Stomach (tissue), 9 donors: Measurements from ENCODE around the gene ANKS1B. TPM values are rescaled to one million over a fixed set of nuclear protein-coding genes. Genes with fewer than 3 reads are reported as not detected.

Experiments used
- DNase-seq, 2 donors: peaks; one replicate each; pipeline versions ENCODE4 v3.0.0 to v3.0.0-alpha.2; 2013 to 2019
- H3K27ac ChIP-seq, 5 donors: fragments of 200-600 bp in 4 of 5; sonication (generic) in 4 of 5; one replicate each; pipeline ENCODE4 v1.5.1; 2013 to 2019; ENCODE audit warnings: mild to moderate bottlenecking in 1 of 5, moderate library complexity in 1 of 5
- H3K27me3 ChIP-seq, 3 donors: fragments of 200-600 bp; sonication (generic); one replicate each; pipeline ENCODE4 v1.5.1; 2017 to 2019; ENCODE audit warnings: mixed run types in 1 of 3
- H3K36me3 ChIP-seq, 4 donors: fragments of 200-600 bp; sonication (generic); 1 replicate in 3 of 4; 2 replicates in 1 of 4; pipeline ENCODE4 v1.5.1; 2016 to 2019
- H3K4me1 ChIP-seq, 4 donors: fragments of 200-600 bp; sonication (generic); one replicate each; pipeline ENCODE4 v1.5.1; 2016 to 2019
- H3K4me3 ChIP-seq, 4 donors: fragments of 200-600 bp; sonication (generic) in 3 of 4; one replicate each; pipeline ENCODE4 v1.5.1; 2016 to 2019; ENCODE audit warnings: mild to moderate bottlenecking in 1 of 4
- H3K9me3 ChIP-seq, 4 donors: fragments of 200-600 bp; sonication (generic); one replicate each; pipeline ENCODE4 v1.5.1; 2016 to 2019
- EP300 ChIP-seq: sonication (generic); formaldehyde crosslinking; IDR thresholded peaks from one replicate; pipeline ENCODE4 v1.6.1; 2017; ENCODE audit warnings: antibody characterized with exemption
- POLR2A ChIP-seq, 4 donors: fragments of 450-650 bp; IDR thresholded peaks; one replicate each; pipeline ENCODE4 v1.6.1; 2016; ENCODE audit warnings: antibody characterized with exemption in 4 of 4, control low read depth in 2 of 4, mild to moderate bottlenecking in 1 of 4, moderate library complexity in 1 of 4
- POLR2AphosphoS5 ChIP-seq, 3 donors: sonication (generic); formaldehyde crosslinking; IDR thresholded peaks; one replicate each; pipeline ENCODE4 v1.6.1; 2016; ENCODE audit warnings: antibody characterized with exemption in 3 of 3
- WGBS, 5 donors: extraction: QIAGEN DNeasy Blood & Tissue Kit in 3 of 5; methylation state at CpG; one replicate each; pipeline versions ENCODE4 v1.1.5 to v1.1.7; 2013 to 2018; 5-methylcytosine and 5-hydroxymethylcytosine counted together
- intact Hi-C: fragments of 100-400 bp; cut with DNase I; formaldehyde crosslinking; loops from one replicate; pipeline ENCODE4 v1.15.1; 2023; ENCODE audit warnings: low total_unique reads
- polyA plus RNA-seq, 3 donors: library from polyadenylated mRNA; stranded (reverse); fragments of 200-250 nt; gene quantifications; one replicate each; pipeline ENCODE4 v1.2.3, GENCODE V29; 2013
- total RNA-seq, 5 donors: library from RNA; depleted of rRNA; stranded (reverse); fragments of >200 nt; gene quantifications; one replicate each; pipeline versions ENCODE4 v1.1.0 to v1.2.3, GENCODE V29; 2014 to 2016
- TF ChIP-seq, protein P1 (sequence below), 7 experiments: fragments of 450-650 bp in 4 of 7; fragments of 200-600 bp in 3 of 7; sonication (generic) in 3 of 7; IDR thresholded peaks; one replicate each; pipeline ENCODE4 v1.5.1; 2016 to 2019; ENCODE audit warnings: antibody characterized with exemption in 7 of 7, control low read depth in 2 of 7, mild to moderate bottlenecking in 1 of 7
- donor health status: healthy with polysubstance abuse.
- donor health status: Bipolar disorder and iron deficiency.
- donor health status: healthy.

Gene ANKS1B
- total and polyA plus RNA-seq, 8 donors = 0.73 to 26.8 (median 2.2) TPM; not detected in 2

GRCh38 chr12:99110212-99110611 is 874.5 kb downstream of the ANKS1B start:
- Histone ChIP-seq H3K4me1 (no peaks in the 10 kb centered on the region), H3K9me3 (peaks cover 0 to 3% (median 0%) of the 10 kb centered on the region in 4 donors), H3K27ac (no peak overlapping the region), H3K36me3 (no peaks in the 10 kb centered on the region), H3K27me3 (no peaks in the 10 kb centered on the region), H3K4me3 (no peak overlapping the region)
- TF ChIP-seq POLR2AphosphoS5 (IDR thresholded peaks at IDR 0.05) = no peak
- TF ChIP-seq, protein P1, sequence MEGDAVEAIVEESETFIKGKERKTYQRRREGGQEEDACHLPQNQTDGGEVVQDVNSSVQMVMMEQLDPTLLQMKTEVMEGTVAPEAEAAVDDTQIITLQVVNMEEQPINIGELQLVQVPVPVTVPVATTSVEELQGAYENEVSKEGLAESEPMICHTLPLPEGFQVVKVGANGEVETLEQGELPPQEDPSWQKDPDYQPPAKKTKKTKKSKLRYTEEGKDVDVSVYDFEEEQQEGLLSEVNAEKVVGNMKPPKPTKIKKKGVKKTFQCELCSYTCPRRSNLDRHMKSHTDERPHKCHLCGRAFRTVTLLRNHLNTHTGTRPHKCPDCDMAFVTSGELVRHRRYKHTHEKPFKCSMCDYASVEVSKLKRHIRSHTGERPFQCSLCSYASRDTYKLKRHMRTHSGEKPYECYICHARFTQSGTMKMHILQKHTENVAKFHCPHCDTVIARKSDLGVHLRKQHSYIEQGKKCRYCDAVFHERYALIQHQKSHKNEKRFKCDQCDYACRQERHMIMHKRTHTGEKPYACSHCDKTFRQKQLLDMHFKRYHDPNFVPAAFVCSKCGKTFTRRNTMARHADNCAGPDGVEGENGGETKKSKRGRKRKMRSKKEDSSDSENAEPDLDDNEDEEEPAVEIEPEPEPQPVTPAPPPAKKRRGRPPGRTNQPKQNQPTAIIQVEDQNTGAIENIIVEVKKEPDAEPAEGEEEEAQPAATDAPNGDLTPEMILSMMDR (IDR thresholded peaks at IDR 0.05) = no peak
- TF ChIP-seq POLR2A (IDR thresholded peaks at IDR 0.05) = no peak
- no peak for TF ChIP-seq EP300
- no peak for DNase-seq
- 45 to 68% (median 58%) methylated on average over 2 of the region's 2 CpGs for WGBS, 5 donors
- intact Hi-C loops = no loop called here

DNA sequence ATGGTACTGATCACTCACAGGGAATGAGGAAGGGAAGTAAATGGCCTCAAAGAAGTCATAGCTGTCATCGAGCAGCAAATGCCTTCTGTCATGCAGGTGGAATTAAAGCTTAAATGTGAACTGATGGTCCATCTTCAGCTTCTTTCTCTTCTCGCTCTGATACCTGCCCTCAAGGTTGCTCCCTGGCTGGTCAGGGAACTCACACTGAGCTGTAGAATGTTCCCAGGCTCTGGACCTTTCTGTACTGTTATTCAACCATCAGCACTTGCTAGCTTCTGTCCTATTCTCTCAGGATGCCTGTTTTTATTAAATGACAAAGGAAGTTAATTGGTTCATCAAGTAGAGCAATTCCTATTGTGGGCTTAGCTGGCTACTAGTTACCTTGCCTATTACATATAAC is 875.8 kb downstream of the ANKS1B start:
- Histone ChIP-seq H3K4me3 (no peak overlapping the region), H3K9me3 (no peaks in the 10 kb centered on the region), H3K27me3 (no peaks in the 10 kb centered on the region), H3K27ac (no peak overlapping the region), H3K4me1 (no peaks in the 10 kb centered on the region), H3K36me3 (no peaks in the 10 kb centered on the region)
- intact Hi-C loops = no loop called here
- TF ChIP-seq POLR2AphosphoS5 (IDR thresholded peaks at IDR 0.05) = no peak
- no peak for TF ChIP-seq POLR2A (IDR thresholded peaks at IDR 0.05)
- TF ChIP-seq, protein P1 (IDR thresholded peaks at IDR 0.05) = no peak
- no peak for TF ChIP-seq EP300
- no peak for DNase-seq
- 80 to 89% (median 87%) methylated on average over 2 of the region's 2 CpGs for WGBS, 5 donors

DNA sequence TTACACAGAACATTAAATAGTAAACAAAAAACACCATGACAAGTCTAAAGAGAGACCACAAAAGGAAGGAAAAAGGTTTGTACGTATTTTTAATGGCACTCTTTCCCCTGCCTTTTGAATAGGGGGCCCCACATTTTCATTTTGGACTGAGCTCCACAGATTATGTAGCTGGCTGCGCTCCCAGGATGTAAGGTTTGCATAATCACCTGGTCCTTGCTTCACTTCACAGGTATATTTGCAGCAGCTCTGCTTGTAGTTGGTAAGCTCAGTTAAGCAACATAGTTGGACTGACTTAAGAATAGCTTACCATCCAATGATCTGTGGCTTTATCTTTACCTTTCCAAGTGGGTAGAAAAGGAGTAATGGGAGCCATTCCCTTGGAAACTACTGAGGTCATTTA is 885.0 kb downstream of the ANKS1B start:
- no peaks in the 10 kb centered on the region for H3K9me3 ChIP-seq
- no peaks in the 10 kb centered on the region for H3K36me3 ChIP-seq
- no peak overlapping the region for H3K4me3 ChIP-seq
- WGBS, 5 donors = 59 to 69% (median 63%) methylated on average over 2 of the region's 2 CpGs
- H3K4me1 ChIP-seq = no peaks in the 10 kb centered on the region
- no peaks in the 10 kb centered on the region for H3K27me3 ChIP-seq
- no peak for DNase-seq
- intact Hi-C loops = no loop called here
- TF ChIP-seq POLR2A (IDR thresholded peaks at IDR 0.05) (no peak), POLR2AphosphoS5 (IDR thresholded peaks at IDR 0.05) (no peak), EP300 (no peak)
- TF ChIP-seq, protein P1 (IDR thresholded peaks at IDR 0.05) = no peak
- H3K27ac ChIP-seq = no peak overlapping the region

GRCh38 chr12:99097171-99097570 is 887.6 kb downstream of the ANKS1B start:
- H3K4me1 ChIP-seq = no peaks in the 10 kb centered on the region
- WGBS, 5 donors = 45 to 95% (median 88%) methylated on average over 2 of the region's 2 CpGs
- no peaks in the 10 kb centered on the region for H3K27me3 ChIP-seq
- no peak overlapping the region for H3K27ac ChIP-seq
- H3K4me3 ChIP-seq = no peak overlapping the region
- TF ChIP-seq POLR2A (IDR thresholded peaks at IDR 0.05) (no peak), EP300 (no peak), POLR2AphosphoS5 (IDR thresholded peaks at IDR 0.05) (no peak)
- TF ChIP-seq, protein P1 (IDR thresholded peaks at IDR 0.05) = no peak
- H3K9me3 ChIP-seq = no peaks in the 10 kb centered on the region
- no peak for DNase-seq
- no peaks in the 10 kb centered on the region for H3K36me3 ChIP-seq
- intact Hi-C loops = no loop called here
